ENCODE data around the gene EPHA7.

DNA sequence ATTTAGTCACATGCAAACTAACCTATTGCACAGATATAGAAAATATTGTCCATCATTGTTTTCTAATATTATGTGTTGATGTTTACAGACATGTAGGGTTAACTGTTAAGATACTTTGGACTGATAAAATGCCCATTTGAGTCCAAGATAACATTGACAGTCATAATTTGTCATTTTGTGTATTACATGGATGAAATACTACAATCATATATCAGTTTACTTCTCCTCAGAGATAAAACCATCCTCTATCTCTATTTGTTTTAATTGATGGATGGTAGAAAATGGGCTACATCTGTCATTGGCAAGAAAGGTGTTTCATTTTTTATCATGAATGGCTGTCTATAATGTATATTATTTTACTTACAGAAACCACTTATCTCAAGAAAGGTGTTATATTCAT is 6.2 kb downstream of the EPHA7 start:
- TF ChIP-seq CTCF (IDR thresholded peaks at IDR 0.05) (no peak), ZFX (IDR thresholded peaks at IDR 0.05; ENCODE audit: borderline replicate concordance) (no peak)
